Measurements from ENCODE around the gene STON2. TPM values are rescaled to one million over a fixed set of nuclear protein-coding genes. Genes with fewer than 3 reads are reported as not detected.

The STON2 gene
- total RNA-seq, 4 donors from 2014 or later, result 10.5 to 37.4 (median 14.8) TPM

DNA sequence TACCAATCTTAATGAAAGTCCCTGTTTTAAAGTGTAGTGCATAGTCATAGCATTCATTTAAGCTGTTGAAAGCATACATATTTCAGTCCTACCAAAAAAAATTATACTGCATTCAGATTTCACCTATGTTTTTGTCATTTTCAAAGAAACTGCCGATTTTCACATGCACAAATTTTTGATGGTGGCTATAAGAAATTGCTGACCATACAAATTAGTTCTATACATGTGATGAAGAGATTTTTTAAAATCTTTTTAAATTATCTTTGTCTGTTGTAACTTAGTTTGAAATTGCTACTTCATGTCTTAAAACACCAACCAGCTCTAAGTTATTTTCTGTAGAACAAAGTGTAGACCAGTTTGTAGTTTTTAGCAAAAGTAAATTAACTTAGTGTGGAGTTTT lies 175.9 kb downstream of the STON2 start:
- TF ChIP-seq, protein P1, sequence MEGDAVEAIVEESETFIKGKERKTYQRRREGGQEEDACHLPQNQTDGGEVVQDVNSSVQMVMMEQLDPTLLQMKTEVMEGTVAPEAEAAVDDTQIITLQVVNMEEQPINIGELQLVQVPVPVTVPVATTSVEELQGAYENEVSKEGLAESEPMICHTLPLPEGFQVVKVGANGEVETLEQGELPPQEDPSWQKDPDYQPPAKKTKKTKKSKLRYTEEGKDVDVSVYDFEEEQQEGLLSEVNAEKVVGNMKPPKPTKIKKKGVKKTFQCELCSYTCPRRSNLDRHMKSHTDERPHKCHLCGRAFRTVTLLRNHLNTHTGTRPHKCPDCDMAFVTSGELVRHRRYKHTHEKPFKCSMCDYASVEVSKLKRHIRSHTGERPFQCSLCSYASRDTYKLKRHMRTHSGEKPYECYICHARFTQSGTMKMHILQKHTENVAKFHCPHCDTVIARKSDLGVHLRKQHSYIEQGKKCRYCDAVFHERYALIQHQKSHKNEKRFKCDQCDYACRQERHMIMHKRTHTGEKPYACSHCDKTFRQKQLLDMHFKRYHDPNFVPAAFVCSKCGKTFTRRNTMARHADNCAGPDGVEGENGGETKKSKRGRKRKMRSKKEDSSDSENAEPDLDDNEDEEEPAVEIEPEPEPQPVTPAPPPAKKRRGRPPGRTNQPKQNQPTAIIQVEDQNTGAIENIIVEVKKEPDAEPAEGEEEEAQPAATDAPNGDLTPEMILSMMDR (IDR thresholded peaks at IDR 0.05; ENCODE audit: low read depth), result no peak

DNA sequence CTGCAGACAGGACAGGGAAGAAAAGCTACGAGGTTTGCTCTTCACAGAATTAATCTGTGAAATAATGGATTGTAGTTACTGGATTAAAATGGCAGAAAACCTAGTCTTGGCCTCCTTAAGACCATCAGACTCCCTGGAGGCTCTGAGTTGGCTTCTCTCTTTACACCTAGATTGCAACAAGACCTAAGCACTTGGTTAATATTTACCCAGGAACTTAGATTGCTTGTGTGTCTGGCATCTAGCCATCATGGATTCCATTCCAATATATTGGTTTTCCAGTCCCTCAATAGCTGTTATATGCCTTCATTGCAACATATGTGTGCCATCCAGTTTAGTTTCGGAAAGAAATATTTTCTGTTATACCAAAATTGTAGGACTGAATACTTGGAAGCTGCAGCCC lies 177.4 kb downstream of the STON2 start:
- TF ChIP-seq, protein P1 (IDR thresholded peaks at IDR 0.05; ENCODE audit: low read depth), result no peak

DNA sequence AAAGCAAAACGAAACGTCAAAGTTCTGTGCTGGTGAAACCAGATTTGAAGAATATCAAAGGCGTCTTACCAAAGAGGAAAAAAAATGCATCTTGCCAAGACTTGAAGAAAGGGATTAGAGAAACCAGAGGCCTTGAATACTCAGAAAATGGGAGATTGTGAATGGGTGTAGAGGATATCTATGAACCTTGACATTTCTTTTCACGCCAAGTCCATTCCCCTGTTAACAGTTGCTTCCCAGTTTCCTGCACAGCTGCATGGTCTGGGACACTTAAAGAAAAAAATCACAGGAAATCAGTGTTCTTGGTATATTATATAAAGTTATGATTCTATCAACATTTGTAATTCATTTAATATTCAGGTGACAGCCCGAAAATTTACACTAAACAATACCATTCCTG lies 178.0 kb downstream of the STON2 start:
- TF ChIP-seq, protein P1 (IDR thresholded peaks at IDR 0.05; ENCODE audit: low read depth), result no peak

DNA sequence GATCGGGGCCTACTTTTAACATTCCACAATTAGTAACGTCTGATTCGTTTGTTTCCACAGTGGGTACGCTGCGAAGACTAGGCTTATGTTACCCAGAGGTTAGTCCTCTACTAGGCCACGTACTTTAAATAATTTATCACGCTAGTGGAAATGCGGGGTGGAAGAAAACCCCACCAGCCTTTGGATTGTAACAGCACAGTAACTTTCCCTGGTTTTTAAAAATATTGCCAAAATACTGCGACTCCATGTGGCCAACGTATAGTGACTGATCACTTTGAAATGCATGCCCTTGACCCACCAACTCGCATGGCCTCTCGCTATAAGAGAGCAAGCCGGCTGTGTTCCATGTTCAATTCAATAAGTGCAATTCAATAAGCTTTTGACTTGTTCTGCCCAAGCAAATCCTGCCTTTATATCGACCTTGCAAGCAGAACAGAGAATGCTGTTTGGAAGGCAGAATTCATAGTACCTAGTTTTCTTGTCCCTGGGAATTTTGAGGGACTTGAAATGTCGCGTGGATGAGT lies 178.5 kb downstream of the STON2 start:
- TF ChIP-seq, protein P1 (IDR thresholded peaks at IDR 0.05; ENCODE audit: low read depth), result no peak

DNA sequence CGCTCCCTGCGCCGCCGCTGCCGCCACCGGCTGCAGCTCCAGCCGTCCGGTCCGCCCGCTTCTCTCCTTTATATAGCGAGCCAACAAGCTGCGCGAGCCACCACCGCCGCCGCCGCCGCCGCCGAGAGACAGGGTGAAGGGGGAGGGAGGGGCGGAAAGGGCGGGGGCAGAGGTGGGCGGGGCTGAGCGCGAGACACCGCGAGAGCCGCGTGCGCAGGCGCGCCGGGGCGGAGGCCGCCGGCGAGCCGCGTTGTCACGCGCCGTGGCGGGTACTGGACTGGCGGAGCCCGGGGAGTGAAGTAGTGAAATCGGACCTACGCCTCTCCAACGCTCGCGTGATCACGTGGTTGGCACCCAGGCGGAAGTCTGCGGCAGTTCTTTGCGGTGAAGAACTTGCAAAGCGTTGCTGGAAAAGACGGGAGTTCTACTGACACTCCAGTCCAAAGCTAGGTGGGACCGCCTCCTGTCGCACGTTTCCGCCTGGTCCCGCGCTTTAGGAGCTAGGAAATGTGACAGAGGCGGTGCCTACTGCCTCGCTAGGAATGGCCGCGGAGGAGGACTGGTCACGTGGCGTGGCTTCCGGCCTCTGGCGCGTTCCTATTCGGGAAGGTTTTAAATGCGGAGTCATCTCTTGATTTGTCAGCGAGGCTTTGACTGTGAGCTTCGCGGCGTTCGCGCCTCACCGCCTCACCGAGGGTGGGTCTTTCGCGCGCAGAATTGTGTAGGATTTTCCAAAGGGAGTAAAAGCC lies 179.1 kb downstream of the STON2 start, which contains the start of gene GTF2A1:
GTF2A1 (minus strand) TSS at position 130 of the 749 bp plus-strand sequence. CDS start 441 bp downstream, outside the sequence.
- TF ChIP-seq, protein P1 (IDR thresholded peaks at IDR 0.05; ENCODE audit: low read depth), result no peak

DNA sequence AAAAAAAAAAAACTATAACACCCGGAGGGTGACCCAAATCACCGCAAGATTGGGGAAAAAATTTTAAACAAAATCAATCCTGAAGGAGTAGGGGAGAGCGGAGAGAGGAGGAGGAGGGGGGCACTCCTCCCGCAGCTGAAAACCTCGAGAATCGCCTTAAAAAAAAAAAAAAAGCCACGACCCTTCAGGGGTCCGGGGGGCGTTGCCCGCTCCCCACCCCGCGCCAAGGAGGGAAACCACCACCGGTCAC lies 179.6 kb downstream of the STON2 start:
- TF ChIP-seq, protein P1 (IDR thresholded peaks at IDR 0.05; ENCODE audit: low read depth), result no peak

DNA sequence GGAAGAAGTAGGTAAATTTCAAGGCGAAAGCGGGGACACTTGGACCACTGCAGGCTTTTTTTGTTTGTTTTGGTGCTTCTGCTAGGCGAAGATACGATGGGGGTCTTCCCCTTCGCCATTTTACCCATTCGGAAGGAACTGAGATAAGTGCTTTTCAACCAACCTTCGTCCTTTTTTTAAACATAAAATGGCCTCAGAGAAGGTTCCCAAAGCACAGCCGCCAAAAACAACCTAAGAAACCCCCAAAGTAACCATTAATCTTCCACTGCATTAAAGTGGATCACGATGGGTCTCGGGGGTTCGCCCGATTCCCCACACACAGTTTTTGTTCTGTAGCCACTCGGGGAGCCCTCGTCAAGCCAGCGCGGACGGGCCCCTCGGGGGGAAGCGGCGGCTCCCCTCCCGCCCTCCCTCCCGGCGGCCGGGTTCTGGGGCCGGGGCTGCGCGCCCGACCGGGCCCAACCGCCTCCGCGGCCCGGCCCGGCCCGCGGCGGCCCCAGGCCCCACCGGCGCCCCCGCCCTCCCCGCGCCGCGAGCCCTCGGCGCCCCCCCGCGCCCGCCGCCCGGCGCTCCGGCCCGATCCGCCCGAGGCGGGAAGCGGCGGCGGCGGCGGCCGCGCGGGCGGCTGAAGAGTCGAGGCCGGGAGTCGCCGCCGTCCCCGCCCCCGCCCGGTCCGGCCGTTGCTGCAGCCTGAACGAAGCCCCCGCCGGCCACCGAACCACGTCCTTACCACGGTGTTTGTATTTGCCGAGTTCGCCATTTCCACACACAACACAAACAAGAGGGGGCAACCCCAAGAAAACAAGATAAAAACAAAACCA lies 180.2 kb downstream of the STON2 start:
- TF ChIP-seq, protein P1 (IDR thresholded peaks at IDR 0.05; ENCODE audit: low read depth), result no peak

Data from subcutaneous adipose tissue (tissue), 4 donors.